NCI-H2107 (cell line): ENCODE data around the gene RTN4RL2.
"Not testable (repeated sequence)": the region's sequence is repeated elsewhere in the genome, so short reads cannot be mapped to it uniquely, and the experiment has no call there.

ENCODE experiments used
- DNase-seq: peaks from one replicate; lab custom pipeline; 2025; lab: John Stamatoyannopoulos, UW

Gene RTN4RL2

GRCh38 chr11:57434640-57435546 is 25.4 kb upstream of the RTN4RL2 start:
- DNase-seq = no peak

- no peak for DNase-seq
Observed at GRCh38 chr11:57436031-57436430, 24.3 kb upstream of the RTN4RL2 start.

- DNase-seq = no peak
Observed at GRCh38 chr11:57438345-57439285, 21.7 kb upstream of the RTN4RL2 start.

GRCh38 chr11:57439786-57440185 is 20.5 kb upstream of the RTN4RL2 start:
- DNase-seq = no peak

- no peak for DNase-seq
Observed at GRCh38 chr11:57440744-57441414, 19.4 kb upstream of the RTN4RL2 start.

GRCh38 chr11:57444362-57445121 is 15.8 kb upstream of the RTN4RL2 start:
- DNase-seq = no peak

- DNase-seq = not testable (repeated sequence)
Observed at GRCh38 chr11:57445122-57445394, 15.3 kb upstream of the RTN4RL2 start.

- no peak for DNase-seq
Observed at GRCh38 chr11:57446055-57446454, 14.3 kb upstream of the RTN4RL2 start.

- no peak for DNase-seq
Observed at GRCh38 chr11:57453543-57454177, 6.7 kb upstream of the RTN4RL2 start.

GRCh38 chr11:57456960-57457642 is 3.2 kb upstream of the RTN4RL2 start:
- DNase-seq = peak; percentile 41

GRCh38 chr11:57457643-57458023 is 2.7 kb upstream of the RTN4RL2 start:
- no peak for DNase-seq

- no peak for DNase-seq
Observed at GRCh38 chr11:57458060-57458409, 2.3 kb upstream of the RTN4RL2 start.

- no peak for DNase-seq
Observed at GRCh38 chr11:57458410-57459163, 1.7 kb upstream of the RTN4RL2 start.

GRCh38 chr11:57459164-57460021 is 935 bp upstream of the RTN4RL2 start:
- no peak for DNase-seq

- DNase-seq = no peak
Observed at GRCh38 chr11:57460758-57461749, 726 bp downstream of the RTN4RL2 start.

GRCh38 chr11:57461841-57462489 is 1.6 kb downstream of the RTN4RL2 start:
- DNase-seq = no peak

- no peak for DNase-seq
Observed at GRCh38 chr11:57462597-57462996, 2.3 kb downstream of the RTN4RL2 start.
